Measurements from ENCODE around the gene OTOL1.
"Not testable (repeated sequence)": the region's sequence is repeated elsewhere in the genome, so short reads cannot be mapped to it uniquely, and the experiment has no call there.

OTOL1 gene

GRCh38 chr3:161484226-161484625 lies 12.4 kb upstream of the OTOL1 start:
- Histone ChIP-seq H3K9me3 (ENCODE audit: control insufficient read depth, insufficient read depth, low read length) (no peaks in the 10 kb centered on the region), H3K27ac (ENCODE audit: low read depth, low read length) (no peak overlapping the region), H3K27me3 (ENCODE audit: control insufficient read depth, insufficient read depth, low read length) (no peaks in the 10 kb centered on the region), H3K4me3 (ENCODE audit: low read depth, low read length) (no peak overlapping the region), H3K4me1 (ENCODE audit: control insufficient read depth, insufficient read depth, low read length) (no peaks in the 10 kb centered on the region), H3K36me3 (ENCODE audit: control insufficient read depth, insufficient read depth, low read length) (no peaks in the 10 kb centered on the region), H3K9ac (ENCODE audit: low read depth, low read length) (no peak overlapping the region)

GRCh38 chr3:161488284-161488683 lies 8.3 kb upstream of the OTOL1 start:
- not testable (repeated sequence) for H3K9me3 ChIP-seq (ENCODE audit: control insufficient read depth, insufficient read depth, low read length); H3K4me3 ChIP-seq (ENCODE audit: low read depth, low read length); H3K27me3 ChIP-seq (ENCODE audit: control insufficient read depth, insufficient read depth, low read length); H3K27ac ChIP-seq (ENCODE audit: low read depth, low read length); H3K36me3 ChIP-seq (ENCODE audit: control insufficient read depth, insufficient read depth, low read length); H3K4me1 ChIP-seq (ENCODE audit: control insufficient read depth, insufficient read depth, low read length); H3K9ac ChIP-seq (ENCODE audit: low read depth, low read length)

- Histone ChIP-seq H3K4me3 (ENCODE audit: low read depth, low read length) (no peak overlapping the region), H3K36me3 (ENCODE audit: control insufficient read depth, insufficient read depth, low read length) (no peaks in the 10 kb centered on the region), H3K9me3 (ENCODE audit: control insufficient read depth, insufficient read depth, low read length) (no peaks in the 10 kb centered on the region), H3K9ac (ENCODE audit: low read depth, low read length) (no peak overlapping the region), H3K27me3 (ENCODE audit: control insufficient read depth, insufficient read depth, low read length) (no peaks in the 10 kb centered on the region), H3K27ac (ENCODE audit: low read depth, low read length) (no peak overlapping the region), H3K4me1 (ENCODE audit: control insufficient read depth, insufficient read depth, low read length) (no peaks in the 10 kb centered on the region)
These were observed 7.2 kb upstream of the OTOL1 start for GRCh38 chr3:161489395-161489794.

GRCh38 chr3:161490845-161491244 lies 5.8 kb upstream of the OTOL1 start:
- not testable (repeated sequence) for H3K36me3 ChIP-seq (ENCODE audit: control insufficient read depth, insufficient read depth, low read length); H3K9ac ChIP-seq (ENCODE audit: low read depth, low read length); H3K9me3 ChIP-seq (ENCODE audit: control insufficient read depth, insufficient read depth, low read length); H3K27ac ChIP-seq (ENCODE audit: low read depth, low read length); H3K4me1 ChIP-seq (ENCODE audit: control insufficient read depth, insufficient read depth, low read length); H3K4me3 ChIP-seq (ENCODE audit: low read depth, low read length); H3K27me3 ChIP-seq (ENCODE audit: control insufficient read depth, insufficient read depth, low read length)

- Histone ChIP-seq H3K4me1 (ENCODE audit: control insufficient read depth, insufficient read depth, low read length) (peaks cover 8% of the 10 kb centered on the region; the same call in 1 of the 2 replicates), H3K36me3 (ENCODE audit: control insufficient read depth, insufficient read depth, low read length) (no peaks in the 10 kb centered on the region), H3K9ac (ENCODE audit: low read depth, low read length) (no peak overlapping the region), H3K4me3 (ENCODE audit: low read depth, low read length) (no peak overlapping the region), H3K27ac (ENCODE audit: low read depth, low read length) (no peak overlapping the region), H3K27me3 (ENCODE audit: control insufficient read depth, insufficient read depth, low read length) (no peaks in the 10 kb centered on the region), H3K9me3 (ENCODE audit: control insufficient read depth, insufficient read depth, low read length) (peaks cover 4% of the 10 kb centered on the region; the same call in 1 of the 2 replicates)
These were observed 1.8 kb downstream of the OTOL1 start for GRCh38 chr3:161498259-161498921.

GRCh38 chr3:161500068-161500796 lies 3.6 kb downstream of the OTOL1 start:
- Histone ChIP-seq H3K36me3 (ENCODE audit: control insufficient read depth, insufficient read depth, low read length) (no peaks in the 10 kb centered on the region), H3K9ac (ENCODE audit: low read depth, low read length) (no peak overlapping the region), H3K9me3 (ENCODE audit: control insufficient read depth, insufficient read depth, low read length) (no peaks in the 10 kb centered on the region), H3K4me1 (ENCODE audit: control insufficient read depth, insufficient read depth, low read length) (peaks cover 8% of the 10 kb centered on the region; the same call in 1 of the 2 replicates), H3K27ac (ENCODE audit: low read depth, low read length) (no peak overlapping the region), H3K4me3 (ENCODE audit: low read depth, low read length) (no peak overlapping the region), H3K27me3 (ENCODE audit: control insufficient read depth, insufficient read depth, low read length) (no peaks in the 10 kb centered on the region)

- H3K36me3 ChIP-seq (ENCODE audit: control insufficient read depth, insufficient read depth, low read length): no peaks in the 10 kb centered on the region
- H3K4me3 ChIP-seq (ENCODE audit: low read depth, low read length): no peak overlapping the region
- H3K27ac ChIP-seq (ENCODE audit: low read depth, low read length): no peak overlapping the region
- H3K4me1 ChIP-seq (ENCODE audit: control insufficient read depth, insufficient read depth, low read length): peaks cover 3% of the 10 kb centered on the region; the same call in 1 of the 2 replicates
- no peaks in the 10 kb centered on the region for H3K27me3 ChIP-seq (ENCODE audit: control insufficient read depth, insufficient read depth, low read length)
- H3K9me3 ChIP-seq (ENCODE audit: control insufficient read depth, insufficient read depth, low read length): no peaks in the 10 kb centered on the region
- H3K9ac ChIP-seq (ENCODE audit: low read depth, low read length): no peak overlapping the region
These were observed 6.7 kb downstream of the OTOL1 start for GRCh38 chr3:161503271-161503670.

GRCh38 chr3:161508852-161509477 lies 12.4 kb downstream of the OTOL1 start:
- no peaks in the 10 kb centered on the region for H3K4me1 ChIP-seq (ENCODE audit: control insufficient read depth, insufficient read depth, low read length)
- no peak overlapping the region for H3K27ac ChIP-seq (ENCODE audit: low read depth, low read length)
- no peaks in the 10 kb centered on the region for H3K9me3 ChIP-seq (ENCODE audit: control insufficient read depth, insufficient read depth, low read length)
- H3K4me3 ChIP-seq (ENCODE audit: low read depth, low read length): no peak overlapping the region
- no peaks in the 10 kb centered on the region for H3K36me3 ChIP-seq (ENCODE audit: control insufficient read depth, insufficient read depth, low read length)
- H3K9ac ChIP-seq (ENCODE audit: low read depth, low read length): no peak overlapping the region
- H3K27me3 ChIP-seq (ENCODE audit: control insufficient read depth, insufficient read depth, low read length): no peaks in the 10 kb centered on the region

GRCh38 chr3:161510510-161511260 lies 14.1 kb downstream of the OTOL1 start:
- no peak overlapping the region for H3K9ac ChIP-seq (ENCODE audit: low read depth, low read length)
- H3K27ac ChIP-seq (ENCODE audit: low read depth, low read length): no peak overlapping the region
- H3K4me1 ChIP-seq (ENCODE audit: control insufficient read depth, insufficient read depth, low read length): no peaks in the 10 kb centered on the region
- no peaks in the 10 kb centered on the region for H3K36me3 ChIP-seq (ENCODE audit: control insufficient read depth, insufficient read depth, low read length)
- H3K4me3 ChIP-seq (ENCODE audit: low read depth, low read length): no peak overlapping the region
- no peaks in the 10 kb centered on the region for H3K9me3 ChIP-seq (ENCODE audit: control insufficient read depth, insufficient read depth, low read length)
- no peaks in the 10 kb centered on the region for H3K27me3 ChIP-seq (ENCODE audit: control insufficient read depth, insufficient read depth, low read length)

GRCh38 chr3:161523916-161524315 lies 27.3 kb downstream of the OTOL1 start:
- H3K27me3 ChIP-seq (ENCODE audit: control insufficient read depth, insufficient read depth, low read length): no peaks in the 10 kb centered on the region
- H3K9ac ChIP-seq (ENCODE audit: low read depth, low read length): no peak overlapping the region
- H3K4me1 ChIP-seq (ENCODE audit: control insufficient read depth, insufficient read depth, low read length): no peaks in the 10 kb centered on the region
- no peak overlapping the region for H3K27ac ChIP-seq (ENCODE audit: low read depth, low read length)
- H3K9me3 ChIP-seq (ENCODE audit: control insufficient read depth, insufficient read depth, low read length): no peaks in the 10 kb centered on the region
- H3K4me3 ChIP-seq (ENCODE audit: low read depth, low read length): no peak overlapping the region
- no peaks in the 10 kb centered on the region for H3K36me3 ChIP-seq (ENCODE audit: control insufficient read depth, insufficient read depth, low read length)
